ENCODE results near the gene TCTA.

GRCh38 chr3:49378249-49378895, 33.9 kb upstream of the TCTA start:
- TF ChIP-seq, protein P1, sequence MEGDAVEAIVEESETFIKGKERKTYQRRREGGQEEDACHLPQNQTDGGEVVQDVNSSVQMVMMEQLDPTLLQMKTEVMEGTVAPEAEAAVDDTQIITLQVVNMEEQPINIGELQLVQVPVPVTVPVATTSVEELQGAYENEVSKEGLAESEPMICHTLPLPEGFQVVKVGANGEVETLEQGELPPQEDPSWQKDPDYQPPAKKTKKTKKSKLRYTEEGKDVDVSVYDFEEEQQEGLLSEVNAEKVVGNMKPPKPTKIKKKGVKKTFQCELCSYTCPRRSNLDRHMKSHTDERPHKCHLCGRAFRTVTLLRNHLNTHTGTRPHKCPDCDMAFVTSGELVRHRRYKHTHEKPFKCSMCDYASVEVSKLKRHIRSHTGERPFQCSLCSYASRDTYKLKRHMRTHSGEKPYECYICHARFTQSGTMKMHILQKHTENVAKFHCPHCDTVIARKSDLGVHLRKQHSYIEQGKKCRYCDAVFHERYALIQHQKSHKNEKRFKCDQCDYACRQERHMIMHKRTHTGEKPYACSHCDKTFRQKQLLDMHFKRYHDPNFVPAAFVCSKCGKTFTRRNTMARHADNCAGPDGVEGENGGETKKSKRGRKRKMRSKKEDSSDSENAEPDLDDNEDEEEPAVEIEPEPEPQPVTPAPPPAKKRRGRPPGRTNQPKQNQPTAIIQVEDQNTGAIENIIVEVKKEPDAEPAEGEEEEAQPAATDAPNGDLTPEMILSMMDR (tag by site-specific recombination; IDR thresholded peaks at IDR 0.05) = no peak
- TF ChIP-seq ZNF133 (tag by site-specific recombination; IDR thresholded peaks at IDR 0.05) (no peak), MEIS1 (CRISPR knock-in tag; IDR thresholded peaks at IDR 0.05; ENCODE audit: borderline replicate concordance) (no peak), GFI1B (tag by site-specific recombination; IDR thresholded peaks at IDR 0.05) (no peak), ZNF121 (tag by site-specific recombination; IDR thresholded peaks at IDR 0.05) (no peak), ZNF623 (tag by site-specific recombination; IDR thresholded peaks at IDR 0.05) (no peak), TCF7L2 (IDR thresholded peaks at IDR 0.05; ENCODE audit: borderline replicate concordance, low read depth, low read length) (no peak)
- TF ChIP-seq, protein P2, sequence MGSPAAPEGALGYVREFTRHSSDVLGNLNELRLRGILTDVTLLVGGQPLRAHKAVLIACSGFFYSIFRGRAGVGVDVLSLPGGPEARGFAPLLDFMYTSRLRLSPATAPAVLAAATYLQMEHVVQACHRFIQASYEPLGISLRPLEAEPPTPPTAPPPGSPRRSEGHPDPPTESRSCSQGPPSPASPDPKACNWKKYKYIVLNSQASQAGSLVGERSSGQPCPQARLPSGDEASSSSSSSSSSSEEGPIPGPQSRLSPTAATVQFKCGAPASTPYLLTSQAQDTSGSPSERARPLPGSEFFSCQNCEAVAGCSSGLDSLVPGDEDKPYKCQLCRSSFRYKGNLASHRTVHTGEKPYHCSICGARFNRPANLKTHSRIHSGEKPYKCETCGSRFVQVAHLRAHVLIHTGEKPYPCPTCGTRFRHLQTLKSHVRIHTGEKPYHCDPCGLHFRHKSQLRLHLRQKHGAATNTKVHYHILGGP (tag by site-specific recombination; IDR thresholded peaks at IDR 0.05) = no peak
- TF ChIP-seq, protein P3, sequence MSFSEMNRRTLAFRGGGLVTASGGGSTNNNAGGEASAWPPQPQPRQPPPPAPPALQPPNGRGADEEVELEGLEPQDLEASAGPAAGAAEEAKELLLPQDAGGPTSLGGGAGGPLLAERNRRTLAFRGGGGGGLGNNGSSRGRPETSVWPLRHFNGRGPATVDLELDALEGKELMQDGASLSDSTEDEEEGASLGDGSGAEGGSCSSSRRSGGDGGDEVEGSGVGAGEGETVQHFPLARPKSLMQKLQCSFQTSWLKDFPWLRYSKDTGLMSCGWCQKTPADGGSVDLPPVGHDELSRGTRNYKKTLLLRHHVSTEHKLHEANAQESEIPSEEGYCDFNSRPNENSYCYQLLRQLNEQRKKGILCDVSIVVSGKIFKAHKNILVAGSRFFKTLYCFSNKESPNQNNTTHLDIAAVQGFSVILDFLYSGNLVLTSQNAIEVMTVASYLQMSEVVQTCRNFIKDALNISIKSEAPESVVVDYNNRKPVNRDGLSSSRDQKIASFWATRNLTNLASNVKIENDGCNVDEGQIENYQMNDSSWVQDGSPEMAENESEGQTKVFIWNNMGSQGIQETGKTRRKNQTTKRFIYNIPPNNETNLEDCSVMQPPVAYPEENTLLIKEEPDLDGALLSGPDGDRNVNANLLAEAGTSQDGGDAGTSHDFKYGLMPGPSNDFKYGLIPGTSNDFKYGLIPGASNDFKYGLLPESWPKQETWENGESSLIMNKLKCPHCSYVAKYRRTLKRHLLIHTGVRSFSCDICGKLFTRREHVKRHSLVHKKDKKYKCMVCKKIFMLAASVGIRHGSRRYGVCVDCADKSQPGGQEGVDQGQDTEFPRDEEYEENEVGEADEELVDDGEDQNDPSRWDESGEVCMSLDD (tag by site-specific recombination; IDR thresholded peaks at IDR 0.05) = no peak

All from HEK293 (cell line).